ENCODE results near the gene EXOSC5.
"Not testable (repeated sequence)": the region's sequence is repeated elsewhere in the genome, so short reads cannot be mapped to it uniquely, and the experiment has no call there.

Gene EXOSC5

DNA sequence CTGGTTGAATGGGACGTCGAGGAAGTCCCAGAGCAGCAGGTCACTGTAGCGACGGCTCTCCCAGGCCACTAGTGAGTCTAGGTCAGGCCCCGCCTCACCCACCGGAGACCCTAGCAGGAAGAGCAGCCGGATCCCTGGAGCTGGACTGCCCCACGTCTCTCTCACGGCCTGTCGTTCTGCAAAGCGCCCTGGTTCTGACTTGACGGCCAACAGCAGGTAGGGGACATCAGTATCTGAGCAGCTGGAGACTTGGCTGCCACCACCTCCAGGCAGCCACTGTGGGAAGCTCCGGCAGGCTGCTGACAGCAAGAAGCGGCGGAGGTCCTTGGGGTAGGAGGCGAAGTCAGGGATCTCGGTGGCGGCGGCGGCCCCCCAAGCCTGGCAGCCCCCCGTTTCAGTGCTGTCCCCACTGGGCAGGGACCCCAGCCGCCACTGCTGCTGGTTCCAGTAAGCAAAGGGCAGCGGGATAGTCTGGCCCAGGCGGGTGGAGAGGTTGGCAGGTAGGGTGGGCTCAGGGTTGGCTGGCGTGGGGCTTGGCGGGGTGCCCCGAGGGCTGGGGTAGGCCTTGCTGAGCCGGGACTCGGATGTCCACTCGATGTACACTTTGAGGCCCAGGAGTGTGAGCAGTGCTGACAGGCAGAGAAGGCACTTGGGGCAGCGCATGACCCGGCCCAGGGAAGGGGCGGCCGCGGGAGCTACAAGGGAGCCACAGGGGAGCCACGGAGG is 29.1 kb upstream of the EXOSC5 start:
- no peak for DNase-seq (ENCODE audit: low read depth)

DNA sequence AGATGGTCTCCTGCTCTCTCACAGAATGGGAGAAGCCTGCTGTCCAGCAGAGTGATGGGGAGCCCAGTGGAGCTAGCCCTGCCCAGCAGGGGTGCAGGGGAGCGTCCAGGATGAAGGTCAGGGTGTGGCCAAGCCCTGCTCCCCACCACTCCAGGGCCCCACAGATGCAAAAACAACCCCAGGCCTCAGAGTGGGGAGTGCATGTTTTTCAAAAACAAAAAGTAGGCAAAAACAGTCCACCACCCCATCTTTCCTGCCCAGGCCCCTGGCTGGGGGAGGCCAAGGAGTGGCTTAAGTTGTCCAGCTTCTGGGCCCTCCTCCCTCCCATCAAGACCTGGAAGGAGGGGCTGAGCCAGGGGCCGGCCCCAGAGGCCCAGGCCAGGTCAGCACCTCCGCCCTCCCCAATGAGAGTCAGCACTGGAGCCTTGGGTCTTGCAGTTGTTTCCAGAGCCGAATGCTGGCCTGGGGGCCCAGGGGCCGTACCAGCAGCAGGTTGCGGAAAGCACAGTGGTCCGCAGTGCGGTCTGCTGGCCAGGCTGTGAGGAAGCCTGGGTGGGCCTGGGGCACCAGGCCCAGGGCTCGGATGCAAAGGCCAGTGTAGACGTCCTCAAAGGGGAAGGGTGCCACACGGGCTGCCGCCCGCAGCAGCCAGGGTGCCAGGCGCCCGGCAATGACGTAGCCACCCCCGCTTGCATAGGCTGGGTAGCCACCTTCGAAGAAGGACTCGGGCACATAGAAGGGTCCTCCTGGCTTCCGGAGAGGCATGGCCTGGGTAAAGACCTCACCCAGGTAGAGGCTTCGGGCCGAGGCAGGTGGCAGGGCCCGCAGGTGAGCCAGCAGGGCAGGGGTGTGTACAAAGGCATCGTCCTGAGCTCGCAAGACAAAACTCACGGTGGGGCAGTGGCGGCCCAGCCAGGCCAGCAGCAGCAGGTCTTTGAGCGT is 28.3 kb upstream of the EXOSC5 start:
- no peak for DNase-seq (ENCODE audit: low read depth)

DNA sequence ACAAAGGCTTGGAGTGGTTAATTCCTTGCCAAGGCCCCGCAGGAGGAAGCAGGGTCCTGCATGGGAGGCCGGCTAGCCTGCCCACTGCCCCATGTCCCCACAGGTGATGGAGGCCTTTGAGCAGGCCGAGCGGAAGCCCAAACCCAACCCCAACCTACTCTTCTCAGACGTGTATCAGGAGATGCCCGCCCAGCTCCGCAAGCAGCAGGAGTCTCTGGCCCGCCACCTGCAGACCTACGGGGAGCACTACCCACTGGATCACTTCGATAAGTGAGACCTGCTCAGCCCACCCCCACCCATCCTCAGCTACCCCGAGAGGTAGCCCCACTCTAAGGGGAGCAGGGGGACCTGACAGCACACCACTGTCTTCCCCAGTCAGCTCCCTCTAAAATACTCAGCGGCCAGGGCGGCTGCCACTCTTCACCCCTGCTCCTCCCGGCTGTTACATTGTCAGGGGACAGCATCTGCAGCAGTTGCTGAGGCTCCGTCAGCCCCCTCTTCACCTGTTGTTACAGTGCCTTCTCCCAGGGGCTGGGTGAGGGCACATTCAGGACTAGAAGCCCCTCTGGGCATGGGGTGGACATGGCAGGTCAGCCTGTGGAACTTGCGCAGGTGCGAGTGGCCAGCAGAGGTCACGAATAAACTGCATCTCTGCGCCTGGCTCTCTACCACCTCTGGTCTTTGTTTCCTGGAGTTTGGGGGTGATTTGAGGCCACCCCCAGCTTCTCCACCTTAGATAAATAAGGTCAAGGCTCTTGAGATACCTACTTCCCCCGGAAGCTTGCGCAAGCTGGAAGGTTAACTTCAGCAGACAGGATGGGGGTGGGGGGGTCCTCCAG is 27.4 kb upstream of the EXOSC5 start:
- no peak for DNase-seq (ENCODE audit: low read depth)

DNA sequence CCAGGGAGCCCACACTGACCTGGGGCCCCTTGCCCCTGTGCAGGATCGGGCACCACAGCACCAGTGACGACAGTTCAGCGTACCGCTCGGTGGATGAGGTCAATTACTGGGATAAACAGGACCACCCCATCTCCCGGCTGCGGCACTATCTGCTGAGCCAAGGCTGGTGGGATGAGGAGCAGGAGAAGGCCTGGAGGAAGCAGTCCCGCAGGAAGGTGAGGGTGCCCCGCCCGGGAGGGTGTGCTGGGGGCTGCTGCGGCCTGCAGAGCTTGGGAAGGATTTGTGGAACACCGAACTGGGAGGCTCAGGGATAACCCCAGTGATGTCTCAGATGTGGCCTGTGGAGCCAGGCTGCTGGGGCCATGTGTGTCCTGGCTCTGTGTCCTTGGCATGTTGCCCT is 25.8 kb upstream of the EXOSC5 start:
- DNase-seq (ENCODE audit: low read depth) = no peak

DNA sequence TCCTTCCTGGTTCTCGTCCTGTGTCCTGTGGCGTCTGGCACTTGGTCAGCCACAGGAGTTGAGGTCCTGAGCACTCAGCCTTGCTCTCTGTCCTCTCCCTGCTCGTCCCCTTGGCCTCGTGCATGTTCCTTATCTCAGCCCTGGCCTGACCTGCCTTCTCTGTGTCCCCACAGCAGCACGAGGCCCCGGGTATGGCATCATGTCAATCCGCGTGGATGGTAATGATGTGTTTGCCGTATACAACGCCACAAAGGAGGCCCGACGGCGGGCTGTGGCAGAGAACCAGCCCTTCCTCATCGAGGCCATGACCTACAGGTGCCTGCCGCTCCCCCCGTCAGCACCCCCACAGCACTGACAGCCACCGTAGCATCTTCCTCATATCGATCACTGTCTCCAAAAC is 25.3 kb upstream of the EXOSC5 start:
- no peak for DNase-seq (ENCODE audit: low read depth)

DNA sequence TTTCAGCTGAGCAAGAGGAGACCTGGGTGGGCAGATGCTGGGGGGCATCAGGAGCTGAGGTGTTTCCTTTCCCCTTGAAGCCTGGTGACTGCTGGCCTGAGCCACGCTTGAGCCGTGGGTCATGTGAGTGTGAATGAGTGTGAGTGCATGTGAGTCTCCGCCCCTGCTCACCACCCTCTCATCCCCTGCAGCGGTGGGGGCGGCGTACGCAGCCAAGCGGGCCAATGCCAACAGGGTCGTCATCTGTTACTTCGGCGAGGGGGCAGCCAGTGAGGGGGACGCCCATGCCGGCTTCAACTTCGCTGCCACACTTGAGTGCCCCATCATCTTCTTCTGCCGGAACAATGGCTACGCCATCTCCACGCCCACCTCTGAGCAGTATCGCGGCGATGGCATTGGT is 24.8 kb upstream of the EXOSC5 start:
- DNase-seq (ENCODE audit: low read depth) = no peak

DNA sequence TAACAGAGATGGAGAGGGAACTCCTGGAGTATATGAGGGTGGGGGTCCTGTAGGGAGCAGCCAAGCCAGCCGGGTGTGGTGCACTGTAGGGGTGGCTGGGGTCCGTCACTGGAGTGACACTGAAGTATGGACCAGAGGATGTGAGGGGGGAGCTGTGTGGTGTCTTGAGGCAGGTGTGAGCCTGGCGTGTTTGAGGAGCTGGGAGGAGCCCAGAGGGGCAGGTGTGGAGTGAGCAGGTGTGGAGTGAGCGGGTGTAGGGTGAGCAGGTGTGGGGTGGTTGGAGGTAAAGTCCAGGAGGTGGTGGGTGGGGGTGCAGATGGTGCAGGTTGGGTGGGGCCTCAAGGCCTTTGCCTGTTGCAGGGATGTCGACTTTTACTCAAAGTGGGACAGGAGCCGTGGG is 24.2 kb upstream of the EXOSC5 start:
- DNase-seq (ENCODE audit: low read depth) = no peak

DNA sequence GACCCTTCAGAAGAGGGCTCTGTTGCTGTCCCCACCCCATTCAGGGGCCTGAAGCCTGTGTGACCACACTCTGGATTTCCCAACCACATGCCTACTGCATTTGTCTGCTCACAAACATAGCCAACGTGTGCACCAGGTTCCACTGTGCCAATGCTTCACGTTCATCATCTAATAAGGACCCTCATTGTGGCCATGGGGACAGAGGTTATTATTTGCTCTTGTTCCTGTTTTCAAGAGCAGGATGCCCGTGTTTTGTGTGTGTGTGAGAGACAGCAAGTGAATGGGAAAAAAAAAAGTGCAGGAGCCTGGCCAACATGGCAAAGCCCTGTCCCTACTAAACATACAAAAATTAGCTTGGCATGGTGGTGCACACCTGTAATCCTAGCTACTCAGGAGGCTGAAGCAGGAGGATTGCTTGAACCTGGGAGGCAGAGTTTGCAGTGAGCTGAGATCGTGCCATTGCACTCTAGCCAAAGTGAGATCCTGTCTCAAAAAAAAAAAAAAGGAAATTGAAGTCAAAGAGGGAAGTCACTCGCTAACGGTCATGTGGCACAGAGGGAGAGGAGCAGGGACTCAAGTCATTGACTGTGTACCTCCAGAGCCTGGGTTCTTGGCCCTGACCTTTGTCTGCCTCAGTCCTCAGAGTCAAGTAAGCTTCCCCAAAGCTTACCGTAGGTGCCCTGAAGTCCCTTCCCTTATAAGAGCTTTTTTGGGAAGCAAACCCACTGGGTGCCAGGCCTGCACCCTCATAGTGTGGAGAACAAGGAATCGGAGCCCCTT is 23.1 kb upstream of the EXOSC5 start:
- DNase-seq (ENCODE audit: low read depth) = no peak

DNA sequence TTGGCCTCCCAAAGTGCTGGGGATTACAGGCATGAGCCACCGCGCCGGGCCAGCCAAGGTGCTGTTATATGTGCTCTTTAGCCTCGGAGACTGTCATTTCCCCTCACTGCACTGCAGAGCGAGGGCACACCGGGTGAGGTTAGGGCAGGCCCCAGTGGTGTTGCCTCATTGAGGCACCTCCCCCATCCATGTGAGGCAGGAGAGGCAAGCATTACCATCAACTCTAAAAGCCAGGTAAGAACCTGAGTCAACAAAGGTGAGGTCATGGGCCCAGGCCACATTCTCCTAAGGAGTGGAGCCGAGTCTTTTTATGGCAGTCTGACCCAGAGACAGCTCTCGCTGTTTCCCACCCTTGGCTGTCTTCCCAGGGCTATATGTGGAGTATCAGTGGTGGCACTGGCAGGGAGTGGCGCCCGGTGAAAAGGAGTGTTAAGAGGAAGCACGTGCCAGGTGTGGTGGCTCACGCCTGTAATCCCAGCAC is 19.1 kb upstream of the EXOSC5 start:
- no peak for DNase-seq (ENCODE audit: low read depth)

DNA sequence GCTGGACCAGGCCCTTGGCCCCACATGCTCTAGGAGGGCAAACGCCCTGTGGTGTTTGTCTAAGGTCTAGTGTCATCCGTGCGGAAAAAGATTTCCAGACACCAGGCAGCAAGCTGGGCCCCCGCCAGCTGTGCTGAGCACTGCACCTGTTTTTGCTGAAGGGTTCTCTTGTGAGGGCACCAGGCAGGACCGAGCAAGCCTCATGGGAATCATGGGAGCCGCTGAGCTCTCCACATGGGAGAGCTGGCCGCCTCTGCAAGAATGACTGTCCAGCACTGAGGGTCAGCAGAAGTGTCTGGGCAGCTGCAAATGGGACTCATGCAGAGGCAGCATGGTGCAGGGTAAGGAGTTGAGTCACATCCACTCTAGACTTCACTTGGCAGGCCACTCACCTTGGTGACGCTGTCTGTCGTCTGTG is 18.0 kb upstream of the EXOSC5 start:
- DNase-seq (ENCODE audit: low read depth) = no peak

DNA sequence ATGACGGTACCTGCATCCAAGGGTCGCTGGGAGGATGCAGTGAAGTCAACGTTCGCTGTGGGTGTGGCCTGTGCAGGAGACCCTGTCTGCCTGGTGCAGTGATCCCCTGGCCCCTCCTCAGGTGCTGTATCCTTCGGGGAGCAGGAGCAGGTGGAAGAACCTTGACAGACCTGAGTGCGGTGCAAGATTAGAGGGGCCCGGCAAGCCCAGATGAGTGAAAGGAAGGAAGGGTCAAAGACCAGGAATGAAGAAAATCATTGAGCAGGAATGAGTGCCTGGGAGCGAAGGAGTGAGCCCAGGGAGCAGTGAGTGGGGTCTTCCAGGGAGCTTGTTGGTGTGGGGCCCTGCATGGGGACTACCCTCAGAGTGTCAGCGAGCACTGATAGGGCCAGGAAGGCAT is 17.3 kb upstream of the EXOSC5 start:
- no peak for DNase-seq (ENCODE audit: low read depth)

DNA sequence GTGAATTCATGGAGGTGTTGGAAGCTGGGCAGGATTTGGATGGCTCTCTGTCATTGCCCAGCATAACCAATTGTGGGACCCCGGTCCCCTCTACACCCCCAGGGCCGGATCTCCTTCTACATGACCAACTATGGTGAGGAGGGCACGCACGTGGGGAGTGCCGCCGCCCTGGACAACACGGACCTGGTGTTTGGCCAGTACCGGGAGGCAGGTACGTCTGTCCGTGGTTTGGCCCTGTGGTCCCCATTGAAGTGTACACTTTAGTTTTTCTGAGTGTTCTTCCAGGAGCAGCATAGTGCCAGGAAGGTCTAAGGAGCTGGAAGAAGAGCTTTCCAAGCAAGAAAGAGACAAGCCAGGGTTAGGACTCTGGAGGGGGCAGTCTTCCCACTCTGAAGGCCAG is 16.8 kb upstream of the EXOSC5 start:
- DNase-seq (ENCODE audit: low read depth) = no peak

DNA sequence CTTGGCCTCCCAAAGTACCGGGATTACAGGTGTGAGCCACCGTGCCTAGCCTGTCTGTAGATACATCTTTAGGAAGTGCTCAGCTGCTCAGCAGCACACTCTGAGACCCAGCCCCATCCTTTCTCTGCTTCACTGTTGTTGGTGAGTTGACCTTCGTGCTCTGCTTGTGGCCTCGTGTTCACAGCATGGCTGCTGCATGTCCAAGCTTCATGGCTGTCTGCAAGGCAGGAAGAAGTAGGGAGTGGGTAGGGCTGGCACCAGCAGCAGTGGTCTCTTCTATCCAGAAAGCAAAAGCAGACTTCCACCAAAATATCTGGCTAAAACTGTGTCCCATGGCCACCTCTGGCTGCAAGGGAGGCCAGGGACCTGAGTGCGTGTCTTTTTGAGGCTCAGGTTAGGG is 15.8 kb upstream of the EXOSC5 start:
- DNase-seq (ENCODE audit: low read depth) = no peak

DNA sequence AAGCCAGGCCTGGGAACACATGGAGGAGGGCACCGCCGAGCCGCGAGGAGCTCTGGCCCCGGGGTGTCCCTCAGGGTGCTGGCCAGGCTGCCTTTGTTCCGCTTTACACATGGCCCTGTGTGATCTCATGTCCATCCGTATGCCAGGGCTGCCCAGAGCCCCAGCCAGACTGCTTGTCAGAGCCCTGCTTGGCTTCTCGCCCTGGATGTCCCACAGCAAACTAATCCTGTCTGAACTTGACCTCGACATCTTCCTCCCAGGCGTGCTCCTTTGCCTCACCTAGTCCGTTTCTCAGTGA is 14.8 kb upstream of the EXOSC5 start:
- DNase-seq (ENCODE audit: low read depth) = no peak

DNA sequence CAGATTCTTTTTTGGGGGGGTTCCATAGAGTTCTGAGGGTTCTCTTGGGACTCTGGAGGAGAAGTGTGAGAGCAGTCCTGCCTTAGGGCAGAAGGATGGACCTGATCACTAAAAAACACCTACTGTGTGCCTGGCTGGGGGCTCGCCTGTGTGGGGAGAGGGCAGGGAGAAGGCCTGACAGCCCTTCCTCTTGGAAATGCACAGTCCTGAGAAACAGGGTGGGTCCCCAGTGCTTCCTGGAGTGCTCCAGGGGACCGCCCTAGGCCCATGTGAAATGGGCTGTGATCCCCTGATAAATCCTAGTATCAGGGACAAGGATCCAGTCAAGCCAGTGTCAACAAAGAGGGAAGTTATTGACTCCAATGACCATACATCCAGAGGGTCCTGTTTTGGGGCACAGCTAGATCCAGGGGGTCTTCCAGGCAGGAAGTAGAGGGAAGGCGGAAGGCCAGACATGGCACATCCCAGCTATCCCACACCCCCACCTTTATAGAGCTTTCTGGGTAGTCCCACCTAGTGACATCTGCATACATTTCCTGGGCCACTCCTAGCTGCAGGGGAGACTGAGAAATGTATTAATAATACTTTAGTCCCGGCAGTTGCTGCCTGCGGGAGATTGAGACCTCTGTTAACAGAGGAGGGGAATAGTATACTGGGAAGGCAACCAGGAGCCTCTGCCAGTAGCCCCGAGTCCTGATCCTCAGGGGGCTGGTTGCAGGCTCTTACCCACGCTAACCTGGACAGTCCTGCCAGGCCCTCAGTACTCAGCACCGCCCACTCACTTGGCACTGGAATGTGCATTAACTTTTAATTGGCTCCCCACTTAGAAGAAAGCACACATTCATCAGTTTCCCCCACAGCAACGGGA is 14.2 kb upstream of the EXOSC5 start:
- DNase-seq (ENCODE audit: low read depth) = no peak

DNA sequence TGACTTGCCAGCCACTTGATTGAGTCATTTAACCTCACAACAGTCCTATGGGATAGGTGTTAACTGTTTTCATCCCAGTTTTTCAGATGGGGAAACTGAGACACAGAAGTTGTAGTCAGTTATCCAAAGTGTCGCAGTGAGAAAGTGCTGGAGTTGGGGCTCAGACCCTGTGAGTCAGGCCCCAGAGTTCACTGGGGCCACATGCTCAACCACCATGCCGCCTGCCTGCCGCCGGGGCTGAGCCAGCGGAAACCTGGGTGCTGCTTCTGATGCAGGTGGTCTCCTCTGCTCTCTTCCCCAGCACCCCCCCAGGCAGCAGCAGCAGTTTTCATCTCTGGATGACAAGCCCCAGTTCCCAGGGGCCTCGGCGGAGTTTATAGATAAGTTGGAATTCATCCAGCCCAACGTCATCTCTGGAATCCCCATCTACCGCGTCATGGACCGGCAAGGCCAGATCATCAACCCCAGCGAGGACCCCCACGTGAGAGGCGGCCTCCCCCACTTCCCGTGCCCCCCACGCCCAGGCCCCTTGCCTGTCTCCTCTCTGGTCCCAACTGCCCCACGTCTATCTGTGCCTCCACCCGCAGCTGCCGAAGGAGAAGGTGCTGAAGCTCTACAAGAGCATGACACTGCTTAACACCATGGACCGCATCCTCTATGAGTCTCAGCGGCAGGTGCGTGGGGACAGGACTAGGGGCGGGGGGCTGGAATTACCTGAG is 13.3 kb upstream of the EXOSC5 start:
- no peak for DNase-seq (ENCODE audit: low read depth)

DNA sequence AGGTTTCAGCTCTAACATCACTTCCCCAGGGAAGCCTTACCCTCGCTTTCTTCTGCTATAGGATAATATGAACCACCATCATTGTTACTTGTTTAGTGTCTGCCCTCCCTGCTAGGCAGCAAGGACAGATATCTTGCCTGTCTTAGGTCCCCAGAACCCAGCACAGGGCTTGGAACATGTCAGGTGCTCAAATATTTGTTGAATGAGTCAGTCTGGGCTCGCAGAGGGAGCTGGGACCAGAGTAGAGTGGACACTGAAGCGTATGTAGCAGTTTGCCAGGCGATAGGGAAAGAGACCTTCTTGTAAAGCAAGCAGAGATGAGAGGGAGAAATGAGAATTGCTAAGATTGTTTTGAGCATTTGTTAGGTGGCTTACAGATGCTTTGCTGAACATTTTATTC is 12.1 kb upstream of the EXOSC5 start:
- no peak for DNase-seq (ENCODE audit: low read depth)

DNA sequence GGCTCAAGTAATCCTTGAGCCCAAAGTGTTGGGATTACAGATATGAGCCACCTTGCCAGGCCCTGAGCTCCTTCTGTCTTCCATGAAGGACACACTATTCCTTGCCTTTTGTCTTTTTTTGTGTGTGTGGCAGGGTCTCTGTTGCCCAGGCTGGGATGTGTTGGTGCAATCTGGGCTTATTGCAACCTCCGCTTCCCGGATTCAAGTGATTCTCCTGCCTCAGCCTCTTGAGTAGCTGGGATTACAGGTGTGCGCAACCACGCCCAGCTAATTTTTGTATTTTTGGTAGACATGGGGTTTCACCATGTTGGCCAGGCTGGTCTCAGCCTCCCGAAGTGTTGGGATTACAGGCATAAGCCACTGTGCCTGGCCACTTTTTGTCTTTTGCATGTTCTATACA is 11.7 kb upstream of the EXOSC5 start:
- DNase-seq (ENCODE audit: low read depth) = not testable (repeated sequence)

DNA sequence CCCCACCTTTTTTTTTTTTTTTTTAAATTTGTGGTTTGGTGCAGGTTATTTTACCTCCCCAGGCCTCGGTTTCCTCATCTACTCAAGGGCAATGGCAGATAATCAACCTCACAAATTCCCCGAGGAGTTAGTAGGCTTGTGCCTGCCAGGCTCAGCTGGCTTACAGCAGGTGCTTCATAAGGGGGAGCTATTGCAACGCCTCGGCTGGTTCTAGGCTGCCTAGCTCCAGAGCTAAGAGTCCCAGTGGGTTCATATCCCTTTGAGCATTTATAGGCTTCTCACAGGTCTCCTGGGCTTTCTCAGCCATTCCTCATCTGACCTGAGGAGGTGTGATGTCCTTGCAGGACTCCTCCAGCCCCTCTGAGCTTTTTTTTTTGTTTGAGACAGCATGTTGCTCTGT is 11.1 kb upstream of the EXOSC5 start:
- no peak for DNase-seq (ENCODE audit: low read depth)

DNA sequence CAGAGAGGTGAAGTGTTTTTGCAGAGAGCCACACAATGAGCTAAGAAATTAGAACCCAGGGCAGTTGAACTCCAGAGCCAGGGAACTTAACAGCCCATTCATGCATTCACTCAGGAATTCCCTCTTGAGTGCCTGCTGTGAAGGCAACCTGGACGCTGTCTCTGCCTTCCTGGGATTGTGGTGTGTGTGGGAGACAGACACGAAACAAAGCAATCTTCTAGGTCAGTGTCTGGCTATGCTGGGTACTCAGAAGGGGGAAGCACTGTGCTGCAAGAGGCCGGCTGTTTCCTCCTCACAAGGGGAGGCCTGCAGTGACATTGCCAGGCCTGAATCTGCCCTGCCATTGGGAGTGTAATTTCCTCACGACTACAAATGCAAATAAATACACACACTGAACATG is 10.1 kb upstream of the EXOSC5 start:
- no peak for DNase-seq (ENCODE audit: low read depth)
